IMR-90 (cell line): ENCODE measurements around the gene RTCB. TPM values are rescaled to one million over a fixed set of nuclear protein-coding genes. Genes with fewer than 3 reads are reported as not detected.

Experiments
- ATAC-seq: fragments of 200-7000 bp; cut with Tn5 transposase; 2 replicates; pipeline ENCODE4 v1.9.1; 2020; ENCODE audit warnings: low read depth, mild to moderate bottlenecking, moderate library complexity
- BruUV-seq: library from RNA; stranded (reverse); fragments of 400-500 nt; replicated peaks from 2 replicates; lab custom pipeline; 2021; lab: Mats Ljungman, UMichigan
- CTCF ChIA-PET: fragments of 300-600 bp; formaldehyde crosslinking; extraction: SDS; loops from one replicate; lab custom pipeline; 2021; ENCODE audit warnings: antibody characterized with exemption; lab: Yijun Ruan, JAX
- POLR2A ChIA-PET: fragments of 300-600 bp; sonication (Branson Sonifier 250); formaldehyde crosslinking; loops from one replicate; lab custom pipeline; 2022; ENCODE audit warnings: antibody characterized with exemption; ENCODE audit not compliant: unreplicated experiment; lab: Charles Lee
- DNase-seq: peaks from one replicate; pipeline ENCODE4 v3.0.0; 2013
- H2AFZ ChIP-seq: replicated peaks from 2 replicates; pipeline ENCODE3; 2013; ENCODE audit warnings: low read length, mild to moderate bottlenecking; ENCODE audit not compliant: poor library complexity
- H2AK5ac ChIP-seq: 2 replicates; pipeline ENCODE4 v1.6.1; 2013; ENCODE audit warnings: low read depth, low read length, inconsistent platforms
- H2AK9ac ChIP-seq: replicated peaks from 2 replicates; pipeline ENCODE3; 2013; ENCODE audit warnings: mild to moderate bottlenecking, low read depth, low read length, moderate library complexity; ENCODE audit not compliant: poor library complexity
- H2BK120ac ChIP-seq: 2 replicates; pipeline ENCODE4 v1.6.1; 2013; ENCODE audit warnings: low read depth, low read length, inconsistent platforms
- H2BK15ac ChIP-seq: 3 replicates; pipeline ENCODE4 v1.6.1; 2013; ENCODE audit warnings: low read depth, low read length, inconsistent platforms
- H2BK20ac ChIP-seq: 2 replicates; pipeline ENCODE4 v1.6.1; 2013; ENCODE audit warnings: low read depth, mild to moderate bottlenecking, inconsistent platforms, low read length, moderate library complexity
- H2BK5ac ChIP-seq: 2 replicates; pipeline ENCODE4 v1.6.1; 2013; ENCODE audit warnings: mild to moderate bottlenecking, low read depth, low read length, inconsistent platforms; ENCODE audit not compliant: poor library complexity, severe bottlenecking
- H3K14ac ChIP-seq: replicated peaks from 2 replicates; pipeline ENCODE4 v1.6.1; 2013; ENCODE audit warnings: low read depth, low read length, inconsistent platforms
- H3K18ac ChIP-seq: 2 replicates; pipeline ENCODE4 v1.6.1; 2013; ENCODE audit warnings: low read depth, low read length, control low read depth
- H3K23ac ChIP-seq: 2 replicates; pipeline ENCODE4 v1.6.1; 2013; ENCODE audit warnings: low read depth, low read length, inconsistent platforms
- H3K27ac ChIP-seq: 2 replicates; pipeline ENCODE4 v1.5.1; 2013; ENCODE audit warnings: mild to moderate bottlenecking, control low read depth, low read length; ENCODE audit not compliant: insufficient read depth
- H3K27me3 ChIP-seq: 2 replicates; pipeline ENCODE4 v1.6.1; 2013; ENCODE audit warnings: low read length; ENCODE audit not compliant: control insufficient read depth, insufficient read depth
- H3K36me3 ChIP-seq: 2 replicates; pipeline ENCODE4 v1.6.1; 2013; ENCODE audit warnings: low read length, mixed read lengths; ENCODE audit not compliant: control insufficient read depth, insufficient read depth
- H3K4ac ChIP-seq: 2 replicates; pipeline ENCODE4 v1.6.1; 2013; ENCODE audit warnings: low read depth, low read length, inconsistent platforms
- H3K4me1 ChIP-seq: 2 replicates; pipeline ENCODE4 v1.6.1; 2013; ENCODE audit warnings: low read length, mixed read lengths; ENCODE audit not compliant: control insufficient read depth, insufficient read depth
- H3K4me2 ChIP-seq: 2 replicates; pipeline ENCODE4 v1.6.1; 2013; ENCODE audit warnings: low read depth, mild to moderate bottlenecking, control low read depth, low read length, moderate library complexity
- H3K4me3 ChIP-seq: 2 replicates; pipeline ENCODE4 v1.5.1; 2013; ENCODE audit warnings: low read depth, mild to moderate bottlenecking, control low read depth, low read length, moderate library complexity; ENCODE audit not compliant: insufficient read depth
- H3K56ac ChIP-seq: 2 replicates; pipeline ENCODE4 v1.6.1; 2013; ENCODE audit warnings: low read length, inconsistent platforms; ENCODE audit not compliant: insufficient read depth; ENCODE audit errors: extremely low read depth
- H3K79me1 ChIP-seq, 2 experiments: 2 replicates each; pipeline ENCODE4 v1.6.1; 2013; ENCODE audit warnings: low read length in 2 of 2, inconsistent platforms in 1 of 2, low read depth in 1 of 2
- H3K9ac ChIP-seq: 2 replicates; pipeline ENCODE4 v1.6.1; 2013; ENCODE audit warnings: low read depth, low read length, control low read depth
- H3K9me1 ChIP-seq: 2 replicates; pipeline ENCODE4 v1.6.1; 2013; ENCODE audit warnings: low read length, inconsistent platforms; ENCODE audit not compliant: insufficient read depth
- H3K9me3 ChIP-seq: 2 replicates; pipeline ENCODE4 v1.6.1; 2013; ENCODE audit warnings: low read length; ENCODE audit not compliant: control insufficient read depth, insufficient read depth
- H4K20me1 ChIP-seq: 2 replicates; pipeline ENCODE4 v1.6.1; 2013; ENCODE audit warnings: low read length, inconsistent platforms; ENCODE audit not compliant: insufficient read depth
- H4K5ac ChIP-seq: 2 replicates; pipeline ENCODE4 v1.6.1; 2013; ENCODE audit warnings: mild to moderate bottlenecking, low read depth, low read length, control low read depth
- H4K8ac ChIP-seq, 2 experiments: 2 replicates each; pipeline ENCODE4 v1.6.1; 2013; ENCODE audit warnings: low read depth in 2 of 2, low read length in 2 of 2, control low read depth in 1 of 2, inconsistent platforms in 1 of 2
- H4K91ac ChIP-seq: 2 replicates; pipeline ENCODE4 v1.6.1; 2013; ENCODE audit warnings: low read depth, low read length, inconsistent platforms; ENCODE audit not compliant: insufficient read depth
- BHLHE40 ChIP-seq: fragments of 150-350 bp; IDR thresholded peaks from 2 replicates; pipeline ENCODE4 v1.6.1; 2016; ENCODE audit warnings: mild to moderate bottlenecking, low read depth, low read length
- CEBPB ChIP-seq: IDR thresholded peaks from 2 replicates; pipeline ENCODE4 v1.6.1; 2012; ENCODE audit warnings: low read depth, low read length, improper control_type of control experiment
- CHD1 ChIP-seq: IDR thresholded peaks from 2 replicates; pipeline ENCODE4 v1.6.1; 2012; ENCODE audit warnings: low read depth, low read length, improper control_type of control experiment
- FOS ChIP-seq: fragments of 150-350 bp; IDR thresholded peaks from 2 replicates; pipeline ENCODE4 v1.6.1; 2016; ENCODE audit warnings: low read depth, low read length
- MAFK ChIP-seq: IDR thresholded peaks from 2 replicates; pipeline ENCODE4 v1.6.1; 2012; ENCODE audit warnings: low read depth, low read length, improper control_type of control experiment
- MAZ ChIP-seq: IDR thresholded peaks from 2 replicates; pipeline ENCODE4 v1.6.1; 2012; ENCODE audit warnings: low read depth, mild to moderate bottlenecking, low read length, improper control_type of control experiment, moderate library complexity, borderline replicate concordance
- MXI1 ChIP-seq: IDR thresholded peaks from 2 replicates; pipeline ENCODE4 v1.6.1; 2012; ENCODE audit warnings: low read depth, mild to moderate bottlenecking, low read length, moderate library complexity, borderline replicate concordance
- NFE2L2 ChIP-seq: fragments of 150-350 bp; IDR thresholded peaks from 2 replicates; pipeline ENCODE4 v1.6.1; 2016; ENCODE audit warnings: low read depth, mild to moderate bottlenecking, low read length
- POLR2A ChIP-seq: IDR thresholded peaks from 2 replicates; pipeline ENCODE4 v1.6.1; 2012; ENCODE audit warnings: mild to moderate bottlenecking, low read depth, low read length
- RAD21 ChIP-seq: IDR thresholded peaks from 2 replicates; pipeline ENCODE4 v1.6.1; 2012; ENCODE audit warnings: low read length, improper control_type of control experiment
- RCOR1 ChIP-seq: IDR thresholded peaks from 2 replicates; pipeline ENCODE4 v1.6.1; 2012; ENCODE audit warnings: mild to moderate bottlenecking, low read length, improper control_type of control experiment; ENCODE audit not compliant: insufficient replicate concordance
- RFX5 ChIP-seq: IDR thresholded peaks from 2 replicates; pipeline ENCODE4 v1.8.0; 2012; ENCODE audit warnings: low read depth, mild to moderate bottlenecking, low read length, moderate library complexity
- SMC3 ChIP-seq: fragments of 150-350 bp; IDR thresholded peaks from 2 replicates; pipeline ENCODE4 v1.6.1; 2016; ENCODE audit warnings: low read depth, mild to moderate bottlenecking, antibody characterized with exemption, low read length, moderate library complexity
- USF2 ChIP-seq: fragments of 150-350 bp; IDR thresholded peaks from 2 replicates; pipeline ENCODE4 v1.6.1; 2017; ENCODE audit warnings: mild to moderate bottlenecking, antibody characterized with exemption, low read length, low read depth
- WGBS, 2 experiments: methylation state at CpG; one replicate each; pipeline versions ENCODE4 v1.1.5 to v1.1.7; 2013; ENCODE audit warnings: missing lambda C conversion rate in 2 of 2; ENCODE audit not compliant: insufficient read length in 1 of 2; ENCODE audit errors: extremely low coverage in 2 of 2; 5-methylcytosine and 5-hydroxymethylcytosine counted together
- dilution Hi-C: fragments of 300-500 bp; cut with HindIII; formaldehyde crosslinking; loops from one replicate; pipeline ENCODE4 v1.14.3; 2018; ENCODE audit warnings: low sequenced_read_pairs; ENCODE audit not compliant: unreplicated experiment
- in situ Hi-C: fragments of 300-500 bp; cut with MboI; formaldehyde crosslinking; loops from 3 replicates; pipeline ENCODE4 v1.14.3; 2019; ENCODE audit warnings: low sequenced_read_pairs, inconsistent platforms, mixed read lengths
- intact Hi-C: fragments of 100-400 bp; cut with micrococcal nuclease; formaldehyde crosslinking; loops from 2 replicates; pipeline ENCODE4 v1.10.0; 2022
- polyA plus RNA-seq, 3 experiments: library from polyadenylated mRNA; depleted of rRNA; stranded (reverse); fragments of >200 nt; gene quantifications; 2 replicates each; pipeline ENCODE4 v1.2.3, GENCODE V29; 2012; ENCODE audit warnings: low replicate concordance in 1 of 3
- total RNA-seq: library from RNA; depleted of rRNA; stranded (reverse); fragments of >200 nt; gene quantifications from 2 replicates; pipeline ENCODE4 v1.2.3, GENCODE V29; 2012
- TF ChIP-seq, protein P1 (sequence below): conservative IDR thresholded peaks from 2 replicates; pipeline ENCODE4 v1.5.1; 2012; ENCODE audit warnings: mild to moderate bottlenecking, low read depth, low read length, improper control_type of control experiment
- TF ChIP-seq, protein P2 (sequence below): fragments of 150-350 bp; IDR thresholded peaks from 2 replicates; pipeline ENCODE4 v1.6.1; 2016; ENCODE audit warnings: low read depth, mild to moderate bottlenecking, low read length, moderate library complexity, borderline replicate concordance

The RTCB gene
- total and polyA plus RNA-seq, 2 of the 4 experiments (the other 2 are of a cell fraction), result 115 to 213 TPM

DNA sequence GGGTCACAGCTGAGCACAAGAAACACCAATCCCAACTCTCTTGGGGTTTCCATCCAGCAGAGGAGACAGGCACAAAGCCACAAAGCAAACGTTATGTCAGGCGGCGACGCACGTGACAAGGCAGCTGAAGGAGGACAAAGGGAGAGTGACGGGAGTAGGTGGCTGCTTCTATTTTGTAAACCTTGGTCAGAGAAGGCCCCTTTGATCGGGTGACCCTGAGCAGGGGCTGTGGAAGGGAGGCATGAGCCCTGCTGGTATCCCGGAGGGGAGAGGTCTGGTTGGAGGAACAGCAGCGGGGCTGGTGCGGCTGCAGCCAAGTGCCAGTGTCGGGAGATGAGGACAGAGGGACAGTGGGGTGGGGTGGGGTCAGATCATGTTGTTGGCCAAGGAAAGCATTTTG, 71.6 kb downstream of the RTCB start:
- no peak overlapping the region for H2AK5ac ChIP-seq
- TF ChIP-seq, protein P1, sequence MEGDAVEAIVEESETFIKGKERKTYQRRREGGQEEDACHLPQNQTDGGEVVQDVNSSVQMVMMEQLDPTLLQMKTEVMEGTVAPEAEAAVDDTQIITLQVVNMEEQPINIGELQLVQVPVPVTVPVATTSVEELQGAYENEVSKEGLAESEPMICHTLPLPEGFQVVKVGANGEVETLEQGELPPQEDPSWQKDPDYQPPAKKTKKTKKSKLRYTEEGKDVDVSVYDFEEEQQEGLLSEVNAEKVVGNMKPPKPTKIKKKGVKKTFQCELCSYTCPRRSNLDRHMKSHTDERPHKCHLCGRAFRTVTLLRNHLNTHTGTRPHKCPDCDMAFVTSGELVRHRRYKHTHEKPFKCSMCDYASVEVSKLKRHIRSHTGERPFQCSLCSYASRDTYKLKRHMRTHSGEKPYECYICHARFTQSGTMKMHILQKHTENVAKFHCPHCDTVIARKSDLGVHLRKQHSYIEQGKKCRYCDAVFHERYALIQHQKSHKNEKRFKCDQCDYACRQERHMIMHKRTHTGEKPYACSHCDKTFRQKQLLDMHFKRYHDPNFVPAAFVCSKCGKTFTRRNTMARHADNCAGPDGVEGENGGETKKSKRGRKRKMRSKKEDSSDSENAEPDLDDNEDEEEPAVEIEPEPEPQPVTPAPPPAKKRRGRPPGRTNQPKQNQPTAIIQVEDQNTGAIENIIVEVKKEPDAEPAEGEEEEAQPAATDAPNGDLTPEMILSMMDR, result no peak
- TF ChIP-seq MAFK (no peak), CHD1 (no peak), MXI1 (no peak), RAD21 (no peak), BHLHE40 (no peak), FOS (no peak), SMC3 (no peak), RCOR1 (no peak), POLR2A (no peak), CEBPB (no peak), MAZ (no peak), USF2 (no peak), NFE2L2 (no peak), RFX5 (no peak)
- TF ChIP-seq, protein P2, sequence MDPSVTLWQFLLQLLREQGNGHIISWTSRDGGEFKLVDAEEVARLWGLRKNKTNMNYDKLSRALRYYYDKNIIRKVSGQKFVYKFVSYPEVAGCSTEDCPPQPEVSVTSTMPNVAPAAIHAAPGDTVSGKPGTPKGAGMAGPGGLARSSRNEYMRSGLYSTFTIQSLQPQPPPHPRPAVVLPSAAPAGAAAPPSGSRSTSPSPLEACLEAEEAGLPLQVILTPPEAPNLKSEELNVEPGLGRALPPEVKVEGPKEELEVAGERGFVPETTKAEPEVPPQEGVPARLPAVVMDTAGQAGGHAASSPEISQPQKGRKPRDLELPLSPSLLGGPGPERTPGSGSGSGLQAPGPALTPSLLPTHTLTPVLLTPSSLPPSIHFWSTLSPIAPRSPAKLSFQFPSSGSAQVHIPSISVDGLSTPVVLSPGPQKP, result no peak
- no peak overlapping the region for H2BK5ac ChIP-seq
- no peak overlapping the region for H3K9ac ChIP-seq
- no peak overlapping the region for H2AK9ac ChIP-seq
- no peak overlapping the region for H3K23ac ChIP-seq
- dilution Hi-C loops, result no loop called here
- H3K36me3 ChIP-seq, result no peaks in the 10 kb centered on the region
- DNase-seq (no peak), ATAC-seq (no peak)
- 71% methylated on average over 1 of the region's 11 CpGs; no CpG with 5 or more reads in 1 of the 2 experiments for WGBS, 2 experiments
- no peak overlapping the region for H3K14ac ChIP-seq
- H3K4ac ChIP-seq, result no peak overlapping the region
- no peak overlapping the region for H3K18ac ChIP-seq
- no peak overlapping the region for H2BK120ac ChIP-seq
- H2AFZ ChIP-seq, result no peak overlapping the region
- H3K4me2 ChIP-seq, result no peak overlapping the region
- no TSS peak for BruUV-seq
- H3K27ac ChIP-seq, result no peak overlapping the region
- no peaks in the 10 kb centered on the region for H3K4me1 ChIP-seq
- H3K79me1 ChIP-seq, result no peaks in the 10 kb centered on the region
- H2BK20ac ChIP-seq, result no peak overlapping the region
- H4K5ac ChIP-seq, result no peak overlapping the region
- no peak overlapping the region for H4K91ac ChIP-seq
- no peaks in the 10 kb centered on the region for H4K20me1 ChIP-seq
- H2BK15ac ChIP-seq, result no peak overlapping the region
- H3K27me3 ChIP-seq, result peaks cover 11% of the 10 kb centered on the region
- no peaks in the 10 kb centered on the region for H3K9me1 ChIP-seq
- in situ Hi-C loops, result no loop called here
- no peak overlapping the region for H3K4me3 ChIP-seq
- intact Hi-C loops, result no loop called here
- no peak overlapping the region for H4K8ac ChIP-seq
- POLR2A ChIA-PET, result no interaction called here
- no peak overlapping the region for H3K56ac ChIP-seq
- CTCF ChIA-PET, result no interaction called here
- no peaks in the 10 kb centered on the region for H3K9me3 ChIP-seq
